ENCODE results near the gene MAP3K20.
A peak's percentile ranks its signal among the peaks of the same experiment; 100 is the strongest.
"Not testable (repeated sequence)": the region's sequence is repeated elsewhere in the genome, so short reads cannot be mapped to it uniquely, and the experiment has no call there.

The MAP3K20 gene

DNA sequence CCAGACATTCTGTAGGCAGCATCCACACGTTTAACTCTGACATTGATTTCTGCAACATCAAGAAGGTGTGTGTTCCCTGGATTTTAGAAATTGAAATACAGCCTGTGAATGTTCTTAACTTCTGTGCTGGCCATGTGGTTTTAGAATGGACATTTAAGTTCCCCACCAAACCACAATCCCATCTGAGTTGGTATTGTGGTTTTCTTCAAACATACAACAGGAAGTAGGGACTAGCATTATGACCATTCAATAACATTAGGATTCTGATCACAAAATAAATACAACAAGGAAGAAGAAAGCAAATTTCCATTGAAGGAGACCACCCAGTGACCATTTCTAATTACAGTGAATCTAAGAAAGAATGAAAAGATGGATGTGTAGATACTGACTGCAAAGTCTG, 51.2 kb downstream of the MAP3K20 start:
- peak; percentile 49 for DNase-seq (ENCODE audit: low read depth)

DNA sequence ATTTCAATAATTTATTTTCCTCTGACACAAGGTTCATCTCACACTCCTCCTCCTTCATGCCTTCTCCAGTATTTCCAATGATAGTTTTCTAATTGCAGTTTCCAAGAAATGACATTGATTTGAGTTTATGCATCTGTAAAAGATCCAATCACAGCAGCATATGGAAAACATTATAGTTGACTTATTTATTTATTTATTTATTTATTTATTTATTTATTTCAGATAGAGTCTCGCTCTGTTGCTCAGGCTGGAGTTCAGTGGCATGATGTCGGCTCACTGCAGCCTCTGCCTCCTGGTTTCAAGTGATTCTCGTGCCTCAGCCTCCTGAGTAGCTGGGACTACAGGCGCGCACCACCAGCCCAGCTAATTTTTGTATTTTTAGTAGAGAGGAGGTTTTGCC, 52.5 kb downstream of the MAP3K20 start:
- not testable (repeated sequence) for DNase-seq (ENCODE audit: low read depth)

DNA sequence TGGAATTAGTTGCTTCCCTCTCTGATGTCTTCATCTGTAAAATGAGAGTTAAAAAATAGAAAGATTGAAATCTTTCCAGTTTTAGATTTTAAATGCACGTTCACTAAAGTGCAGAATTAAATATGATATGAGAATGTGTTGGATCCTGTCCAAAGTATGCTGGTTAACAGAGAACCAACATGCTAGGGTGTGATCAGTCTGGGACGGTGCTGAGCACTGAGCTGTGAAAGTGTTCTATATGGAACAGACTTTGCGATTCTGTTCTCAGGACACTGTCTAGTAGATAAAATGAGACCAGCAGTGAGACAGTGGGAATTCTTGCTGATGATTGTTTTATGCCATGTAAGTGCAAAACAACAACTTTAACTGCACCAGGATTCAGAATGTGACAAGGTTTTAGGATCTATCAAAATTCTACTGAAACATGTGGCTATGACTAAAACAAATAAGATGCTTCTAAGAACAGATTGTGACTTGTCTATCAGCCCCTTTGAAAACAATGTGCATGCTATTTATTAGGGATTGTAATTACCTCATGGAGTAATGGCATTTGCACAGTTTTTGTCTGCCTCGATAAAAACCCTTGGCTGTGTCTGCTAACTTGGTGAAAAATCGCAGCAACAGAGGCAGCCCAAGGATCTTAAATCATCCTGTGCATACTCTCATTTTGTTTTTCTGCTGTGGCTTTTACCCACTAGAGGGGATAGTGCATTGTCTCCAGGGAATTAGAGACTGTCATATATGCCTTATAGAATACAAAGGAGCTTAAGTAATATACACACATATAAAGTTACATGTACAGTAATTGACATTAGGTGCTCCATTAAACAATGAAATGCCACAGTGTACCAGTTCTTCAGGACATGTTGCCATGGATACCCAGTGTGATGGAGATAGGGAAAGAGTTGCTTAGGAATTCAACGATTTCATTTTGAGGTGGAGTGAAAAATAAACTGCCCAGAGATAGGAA, 55.1 kb downstream of the MAP3K20 start:
- no peak for DNase-seq (ENCODE audit: low read depth)

DNA sequence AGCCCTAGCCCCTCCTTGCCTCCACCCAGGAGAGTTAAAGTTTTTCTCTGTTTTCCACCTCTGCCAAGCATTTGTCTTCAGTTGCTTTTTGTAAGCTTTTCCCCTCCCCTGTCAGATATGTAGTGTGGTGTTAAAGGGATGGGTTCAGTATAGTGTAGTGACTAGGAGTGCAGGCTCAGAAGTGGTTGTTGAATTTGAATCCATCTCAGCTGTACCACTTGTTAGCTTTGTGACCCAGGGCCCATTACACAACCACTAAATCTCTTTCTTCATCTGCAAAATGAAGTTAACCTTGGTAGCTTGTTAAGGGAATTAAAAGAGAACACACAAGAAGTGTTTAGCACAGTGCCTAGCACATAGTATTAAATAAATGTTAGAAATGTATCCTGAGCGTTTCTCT, 56.9 kb downstream of the MAP3K20 start:
- no peak for DNase-seq (ENCODE audit: low read depth)

DNA sequence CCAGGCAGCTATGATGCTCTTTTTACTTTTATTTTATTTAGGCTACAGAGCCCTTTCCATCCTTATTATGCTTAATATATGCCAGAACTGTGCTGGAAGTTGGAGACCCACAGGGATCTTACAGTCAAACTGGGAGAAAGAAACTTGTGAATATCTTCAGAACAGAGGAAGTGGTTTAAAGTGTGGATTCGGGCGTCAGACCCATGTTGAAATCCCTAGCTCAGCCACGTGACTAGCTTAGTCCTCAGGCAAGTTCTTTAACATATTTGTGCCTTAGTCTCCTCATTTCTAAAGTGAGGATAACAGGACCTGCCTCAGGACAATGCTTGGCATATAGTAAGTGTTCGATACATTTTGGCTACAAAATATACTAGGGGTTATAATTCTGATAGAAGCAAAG, 59.1 kb downstream of the MAP3K20 start:
- DNase-seq (ENCODE audit: low read depth): peak; percentile 70

DNA sequence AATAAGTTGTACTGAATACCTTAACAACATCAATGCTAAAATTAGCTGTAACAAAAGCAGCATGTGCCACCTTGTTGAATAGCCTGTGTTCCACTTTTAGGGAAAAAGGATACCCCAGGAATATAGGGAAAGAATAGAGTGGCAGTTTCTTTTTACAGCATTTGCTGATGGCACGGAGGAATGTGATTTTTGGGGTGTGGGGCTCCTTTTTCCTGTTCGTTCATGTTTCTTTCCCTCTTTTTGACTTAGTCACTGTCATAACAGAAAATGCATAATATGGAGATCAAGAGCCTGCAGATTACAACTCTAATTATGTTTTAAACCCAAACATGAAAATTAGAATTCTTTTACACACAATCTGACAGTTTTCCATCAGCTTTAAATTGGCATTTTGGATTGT, 60.4 kb downstream of the MAP3K20 start:
- DNase-seq (ENCODE audit: low read depth): no peak

DNA sequence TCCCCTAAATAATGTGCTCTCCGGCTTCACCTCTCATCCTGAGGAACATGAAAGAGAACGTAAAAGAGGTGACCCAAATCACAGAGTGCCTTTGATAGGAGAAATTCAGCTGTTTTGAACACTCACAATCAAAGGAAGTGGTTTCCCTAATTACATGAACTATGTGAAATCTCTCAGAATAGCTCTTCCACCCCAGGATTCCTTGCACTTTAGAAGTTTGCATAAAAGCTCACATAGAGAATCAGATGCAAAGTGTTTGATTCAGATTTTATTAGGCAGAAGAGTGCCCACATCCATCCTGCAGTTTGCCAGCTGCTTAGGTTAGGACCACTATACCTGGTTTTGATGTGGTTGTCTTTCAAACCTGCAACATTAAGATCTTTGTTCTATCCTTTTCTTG, 61.0 kb downstream of the MAP3K20 start:
- DNase-seq (ENCODE audit: low read depth): no peak

DNA sequence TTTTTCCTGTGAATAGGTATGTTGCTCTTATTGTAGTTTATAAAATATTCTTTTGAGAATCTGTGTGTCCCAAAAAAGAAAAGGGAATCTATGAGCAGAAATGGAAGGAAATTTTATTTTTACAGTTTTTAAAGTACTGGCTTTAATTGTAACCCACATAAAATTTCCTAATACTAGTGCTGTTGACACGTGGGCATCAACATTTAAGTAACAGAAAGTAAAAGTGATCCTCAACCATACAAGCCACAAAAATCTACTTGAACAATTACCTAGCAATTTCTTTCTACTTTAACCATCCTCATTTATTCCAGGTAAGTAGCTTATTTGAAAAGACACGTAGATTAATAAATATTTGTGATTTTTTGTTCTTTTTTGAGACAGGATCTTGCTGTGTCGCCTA, 62.0 kb downstream of the MAP3K20 start:
- DNase-seq (ENCODE audit: low read depth): no peak

DNA sequence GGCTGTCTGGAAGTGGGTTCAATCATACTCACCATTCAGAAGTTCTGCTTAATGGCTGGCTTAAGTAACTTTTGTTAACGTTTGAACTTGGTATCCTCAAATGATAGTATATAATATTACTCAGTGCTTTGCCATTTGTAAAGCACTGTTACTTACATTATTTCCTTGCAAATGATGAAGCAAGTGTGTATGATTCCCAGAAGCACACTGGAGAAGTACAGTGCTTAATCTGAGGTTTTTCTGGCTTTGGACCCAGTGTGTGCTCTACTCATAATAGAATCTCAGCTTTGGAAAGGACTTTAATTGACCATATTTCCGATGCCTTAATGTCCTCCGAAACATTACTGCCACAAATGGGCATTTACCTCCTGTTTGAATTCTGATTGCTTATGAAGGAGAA, 63.3 kb downstream of the MAP3K20 start:
- DNase-seq (ENCODE audit: low read depth): peak; percentile 24

DNA sequence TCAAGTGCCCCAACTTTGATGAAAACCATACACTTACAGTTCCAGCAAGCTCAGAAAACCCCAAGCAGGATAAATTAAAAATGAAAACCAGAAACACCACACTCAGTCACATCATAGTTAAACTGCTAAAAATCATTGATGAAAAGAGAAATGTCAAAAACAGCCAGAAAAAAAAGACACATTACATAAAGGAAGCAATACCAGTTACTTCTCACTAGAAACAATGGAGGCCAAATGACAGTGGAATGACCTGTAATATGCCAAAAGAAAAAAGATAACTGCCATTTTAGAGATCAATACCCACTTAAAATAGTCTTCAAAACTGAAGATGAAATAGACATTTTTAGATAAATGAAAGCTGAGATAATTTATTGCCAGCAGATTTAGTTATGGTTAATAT, 66.0 kb downstream of the MAP3K20 start:
- no peak for DNase-seq (ENCODE audit: low read depth)

DNA sequence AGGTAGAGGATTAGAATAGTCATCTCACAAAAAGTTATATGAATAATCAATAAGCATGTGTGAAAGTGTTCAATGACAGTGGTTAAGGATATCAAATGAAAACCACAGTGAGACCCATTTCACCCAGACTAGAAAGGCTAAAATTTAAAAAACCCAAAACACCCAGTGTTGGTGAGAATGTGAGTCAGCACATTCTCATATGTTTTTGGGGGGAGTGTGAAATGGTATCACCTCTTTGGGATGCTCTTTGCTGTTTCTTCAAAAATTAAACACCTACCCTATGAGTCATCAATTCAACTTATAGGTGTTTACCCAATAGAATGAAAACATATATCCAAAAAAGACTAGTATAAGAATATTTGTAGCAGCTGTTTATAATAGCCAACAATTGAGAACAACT, 69.8 kb downstream of the MAP3K20 start:
- no peak for DNase-seq (ENCODE audit: low read depth)

DNA sequence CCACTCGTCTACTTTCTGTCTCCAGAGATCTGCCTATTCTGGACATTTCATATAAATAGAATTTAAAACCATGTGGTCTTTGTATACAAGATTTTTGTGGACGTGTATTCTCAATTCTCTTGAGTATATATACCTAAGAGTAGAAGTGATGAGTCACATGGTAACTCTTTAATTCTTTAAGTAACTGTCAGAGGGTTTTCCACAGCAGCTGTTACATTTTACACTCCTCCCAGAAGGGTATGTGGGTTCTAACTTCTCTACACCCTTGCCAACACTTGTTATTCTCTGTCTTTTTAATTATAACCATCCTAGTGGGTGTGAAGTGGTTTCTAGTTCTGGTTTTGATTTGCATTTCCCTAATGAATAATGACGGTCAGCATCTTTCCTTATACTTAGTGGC, 70.9 kb downstream of the MAP3K20 start:
- no peak for DNase-seq (ENCODE audit: low read depth)

DNA sequence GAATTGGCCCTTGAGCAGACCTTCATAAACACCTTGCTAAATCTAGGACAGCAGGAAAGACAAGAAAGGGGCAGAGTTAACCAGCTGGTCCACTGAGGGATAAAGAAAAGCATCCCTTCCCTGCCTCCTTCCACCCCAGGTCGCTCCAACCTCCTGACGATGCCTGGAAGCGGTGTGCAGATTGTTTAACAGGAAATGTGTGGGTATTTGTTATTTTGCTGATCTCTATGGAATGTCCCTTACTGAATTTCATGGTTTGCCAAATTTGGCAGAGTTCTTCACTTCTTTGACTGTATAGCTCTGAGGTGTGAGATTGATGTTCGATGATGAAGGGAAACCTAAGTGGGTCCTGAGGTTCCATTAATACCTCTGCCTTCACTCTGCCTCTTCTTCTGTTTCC, 72.9 kb downstream of the MAP3K20 start:
- DNase-seq (ENCODE audit: low read depth): no peak

DNA sequence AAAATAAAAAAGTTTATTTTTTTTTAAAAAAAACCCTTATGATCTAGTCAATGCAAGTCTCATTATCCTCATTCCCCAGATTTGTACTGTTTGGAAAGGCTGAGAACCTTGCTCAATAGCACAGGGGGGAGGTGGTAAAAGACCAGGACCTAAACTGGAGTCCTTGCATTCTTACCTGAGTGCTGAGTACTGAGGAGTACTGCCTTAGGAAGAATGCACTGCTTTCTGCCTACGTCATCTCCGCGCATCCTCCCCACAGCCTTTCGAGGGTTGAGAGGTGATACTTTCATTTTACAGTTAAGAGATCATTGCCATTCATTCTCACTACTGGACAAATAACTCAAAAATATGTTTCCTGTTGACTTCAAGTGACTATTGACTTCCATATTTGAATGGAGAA, 73.8 kb downstream of the MAP3K20 start:
- DNase-seq (ENCODE audit: low read depth): no peak

DNA sequence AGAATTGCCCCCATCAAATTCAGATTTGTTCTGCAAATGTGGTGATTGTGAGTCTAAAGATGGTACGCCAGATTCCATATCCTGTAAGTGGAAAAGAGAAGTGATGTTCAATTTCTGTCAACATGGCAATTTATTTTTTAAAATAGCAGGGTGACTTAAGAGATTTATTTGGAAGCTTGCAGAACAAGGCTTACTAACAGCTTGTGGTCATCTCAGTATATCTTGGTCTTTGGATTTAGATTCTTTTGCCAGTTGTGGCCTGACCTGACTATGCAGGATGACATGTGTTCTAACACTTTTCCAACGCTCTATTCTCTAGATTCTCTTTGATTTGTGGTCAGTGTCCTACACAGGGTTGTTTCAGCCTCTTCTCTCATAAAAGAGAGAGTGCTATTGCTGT, 74.4 kb downstream of the MAP3K20 start:
- peak; percentile 85 for DNase-seq (ENCODE audit: low read depth)

DNA sequence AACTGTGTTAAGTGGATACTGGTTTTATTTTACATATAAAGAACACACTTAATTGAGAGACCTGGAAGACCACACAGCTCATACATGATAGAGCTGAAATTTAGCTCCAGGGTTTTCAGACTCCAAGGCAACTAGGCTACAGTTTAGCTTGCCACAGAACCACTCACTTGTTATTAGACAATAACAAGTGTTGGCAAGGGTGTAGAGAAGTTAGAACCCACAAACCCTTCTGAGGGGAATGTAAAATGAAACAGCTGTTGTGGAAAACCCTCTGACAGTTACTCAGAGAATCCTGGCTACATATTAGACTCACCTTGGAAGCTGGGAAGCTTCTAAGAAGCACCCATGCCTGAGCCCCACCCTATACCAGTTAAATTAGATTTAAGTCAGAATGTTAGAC, 75.3 kb downstream of the MAP3K20 start:
- DNase-seq (ENCODE audit: low read depth): no peak

DNA sequence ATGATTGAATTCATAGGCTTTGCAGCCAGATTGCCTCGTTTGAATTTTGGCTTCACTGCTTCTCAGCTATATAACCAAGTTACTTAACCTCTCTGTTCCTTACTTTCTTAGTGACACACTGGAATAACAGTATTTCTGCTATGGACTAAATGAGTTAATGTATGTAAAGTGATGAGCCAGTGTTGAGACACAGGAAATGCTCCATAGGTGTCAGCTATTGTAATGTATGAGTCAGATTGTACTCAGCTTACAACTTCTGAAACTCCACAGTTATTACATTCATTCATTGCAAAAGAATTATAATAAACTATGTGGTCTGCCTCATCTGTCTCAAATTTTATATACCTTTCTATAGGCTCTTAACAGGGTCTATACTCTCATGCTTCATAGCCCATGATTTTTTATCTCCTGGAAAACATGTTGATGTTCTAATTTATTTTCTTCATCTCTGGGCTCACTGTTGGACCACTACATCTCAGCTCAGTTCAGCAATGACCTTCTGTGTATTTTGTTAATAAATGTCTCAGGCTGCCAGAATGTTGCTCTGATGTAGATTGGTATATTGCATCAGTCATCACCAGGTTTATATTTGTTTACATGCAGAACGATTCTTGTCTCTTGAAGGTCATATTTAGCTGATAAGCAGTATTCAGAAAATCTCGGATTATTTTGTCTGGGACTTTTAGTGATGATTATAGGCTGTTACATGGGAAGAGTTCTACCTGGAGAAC, 76.2 kb downstream of the MAP3K20 start:
- DNase-seq (ENCODE audit: low read depth): peak; percentile 63

DNA sequence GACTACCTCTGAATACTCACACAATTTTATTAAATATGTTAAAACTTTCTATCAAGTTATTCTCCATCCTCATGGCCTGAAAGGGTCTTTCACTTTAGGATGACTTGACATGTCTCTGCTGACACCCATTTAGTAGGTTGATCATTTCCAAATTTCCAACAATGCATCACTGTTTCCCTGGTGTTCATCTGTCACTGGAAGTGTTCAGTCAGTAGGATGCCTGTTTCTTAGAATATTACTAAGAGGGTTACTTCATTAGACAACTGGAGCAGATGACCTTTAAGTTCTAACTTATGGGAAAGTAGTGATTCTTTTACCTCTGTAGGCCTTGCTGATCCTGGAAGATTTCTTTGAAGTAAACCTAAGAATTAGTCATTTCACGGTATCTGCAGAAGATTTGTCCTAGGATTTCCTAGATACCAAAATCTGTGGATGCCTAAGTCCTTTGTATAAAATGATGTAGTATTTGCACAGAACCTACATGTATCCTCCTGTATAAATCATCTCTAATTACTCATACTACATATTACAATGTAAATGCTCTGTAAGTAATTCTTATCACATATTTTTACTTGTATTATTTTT, 77.7 kb downstream of the MAP3K20 start:
- no peak for DNase-seq (ENCODE audit: low read depth)

DNA sequence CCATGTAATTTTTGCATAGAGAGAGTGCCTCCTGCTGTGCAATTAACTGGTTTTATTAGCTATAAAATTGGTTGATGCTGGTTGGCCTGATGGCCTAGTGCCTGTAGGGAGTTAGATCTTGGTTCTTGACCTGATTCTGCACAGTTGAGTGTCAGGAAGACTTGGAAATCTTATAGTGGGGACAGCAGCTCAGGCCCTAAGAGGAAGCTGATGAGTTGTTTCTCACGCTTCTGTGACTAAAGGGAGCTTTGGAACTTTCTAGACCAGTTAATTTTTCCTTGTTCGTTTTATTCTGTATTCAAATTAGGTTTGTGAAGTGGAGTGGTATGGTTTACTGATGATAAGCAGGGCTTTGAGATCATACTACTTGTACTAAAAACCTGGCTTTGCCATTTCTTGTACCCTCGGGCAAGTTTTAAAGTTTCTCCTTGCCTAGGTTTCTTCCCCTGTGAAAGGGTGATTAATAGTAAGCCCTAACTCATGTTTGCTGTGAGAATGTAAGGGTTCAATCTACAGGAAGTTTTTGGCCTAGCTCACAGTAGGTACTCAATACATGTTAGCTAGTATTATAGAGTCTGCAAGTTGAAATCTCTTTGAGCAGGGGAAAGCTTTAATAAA, 82.1 kb downstream of the MAP3K20 start:
- no peak for DNase-seq (ENCODE audit: low read depth)

DNA sequence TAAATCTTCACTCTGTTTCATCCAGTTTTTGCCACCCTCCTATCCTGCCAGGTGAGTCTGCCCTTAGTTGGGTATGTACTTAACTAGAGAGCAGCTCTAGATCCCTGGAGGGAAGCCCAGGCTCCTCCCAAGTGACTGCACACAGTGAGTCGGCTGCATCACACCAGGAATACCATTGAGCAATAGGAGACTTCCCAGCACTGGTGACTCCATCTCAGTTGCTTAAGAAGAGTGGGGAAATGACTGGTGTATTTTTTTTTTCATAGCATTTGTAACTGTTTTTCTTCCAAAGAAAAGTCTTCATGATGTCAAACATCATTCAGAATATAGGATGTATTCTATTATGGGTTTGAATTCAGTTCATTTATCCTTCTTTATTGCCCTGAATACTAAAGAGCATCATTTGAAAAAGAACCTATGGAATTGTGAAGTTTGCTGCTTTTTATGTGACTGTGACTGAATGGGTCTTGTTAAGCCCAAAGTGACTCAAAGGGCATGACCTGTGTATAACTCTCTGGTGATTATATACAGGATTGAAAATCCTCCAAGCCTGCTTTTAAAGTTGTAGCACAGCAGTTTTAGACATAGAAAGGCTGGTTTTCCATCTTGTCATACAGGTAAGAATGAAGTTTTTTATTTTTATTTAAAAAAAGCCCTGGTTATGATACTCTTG, 84.3 kb downstream of the MAP3K20 start:
- DNase-seq (ENCODE audit: low read depth): peak; percentile 99

DNA sequence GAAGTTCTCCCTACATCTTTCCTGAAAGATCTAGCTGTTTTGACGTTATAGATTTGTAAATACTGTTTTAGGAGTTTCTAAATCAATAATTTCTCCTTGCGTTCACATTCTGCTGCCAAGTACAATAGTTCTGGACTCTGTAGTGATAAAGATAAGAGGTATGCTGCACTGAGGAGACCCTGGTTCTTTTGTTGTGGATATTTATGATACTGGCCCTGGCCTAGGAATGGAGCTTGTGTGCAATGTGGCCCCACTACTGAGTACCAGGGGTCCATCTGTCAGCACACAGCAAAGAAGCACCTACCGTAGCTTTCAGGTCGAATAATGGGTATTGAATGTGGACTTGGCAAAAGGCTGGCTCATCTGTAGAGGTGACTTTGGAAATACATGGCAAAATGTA, 85.0 kb downstream of the MAP3K20 start:
- no peak for DNase-seq (ENCODE audit: low read depth)

DNA sequence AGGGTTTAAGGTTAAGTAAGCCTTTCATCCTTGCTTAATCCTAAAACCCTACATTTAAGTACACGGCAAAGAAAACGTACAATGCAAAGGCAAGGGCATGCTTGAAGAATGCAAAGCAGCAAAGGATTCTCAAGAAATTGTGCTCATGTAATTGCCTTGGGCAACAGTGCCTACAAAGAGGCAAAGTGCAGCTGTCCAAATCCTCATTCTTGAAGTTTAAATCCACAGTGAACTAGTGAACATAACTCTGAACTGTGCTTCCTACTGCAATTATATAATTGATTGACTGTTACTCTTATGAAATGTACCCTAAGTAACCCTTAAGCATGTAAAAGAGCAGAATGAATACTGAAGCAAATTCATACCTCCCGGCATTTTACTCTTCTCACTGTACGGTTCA, 85.4 kb downstream of the MAP3K20 start:
- DNase-seq (ENCODE audit: low read depth): peak; percentile 36
